B cell (primary cell): ENCODE data around the gene G3BP1.

ENCODE experiments used
- CTCF ChIP-seq: fragments of 200-600 bp; IDR thresholded peaks from one replicate; pipeline ENCODE4 v1.8.0; 2022; ENCODE audit warnings: antibody characterized with exemption, mild to moderate bottlenecking
- EZH2 ChIP-seq: IDR thresholded peaks from 2 replicates; pipeline ENCODE4 v1.6.1; 2012; ENCODE audit warnings: borderline replicate concordance, low read depth, mild to moderate bottlenecking, moderate library complexity, low read length; ENCODE audit not compliant: insufficient read depth, poor library complexity, severe bottlenecking

- TF ChIP-seq CTCF: no peak
- TF ChIP-seq EZH2: no peak
Measured at GRCh38 chr5:151743530-151743929, 28.2 kb upstream of the G3BP1 start.
